ENCODE results near the gene FBXW7. TPM values are rescaled to one million over a fixed set of nuclear protein-coding genes. Genes with fewer than 3 reads are reported as not detected.

The FBXW7 gene
- polyA plus RNA-seq, 1 of the 3 experiments (the other 2 are of a cell fraction), result 7.7 TPM

- Histone ChIP-seq H3K9me3 (no peaks in the 10 kb centered on the region; the same call in 1 of the 2 replicates), H3K36me3 (replicated peaks in 1 of 2; ENCODE audit: control insufficient read depth in 1 of 2, insufficient read depth in 2 of 2, low read length in 1 of 2) (no peaks in the 10 kb centered on the region), H3K9ac (no peak overlapping the region), H3K4me1 (ENCODE audit: control insufficient read depth in 1 of 2, insufficient read depth in 2 of 2, low read depth in 1 of 2, low read length in 1 of 2) (peaks cover 0 to 12% of the 10 kb centered on the region in 2 experiments; a peak in 2 of 4 replicates), H3K4me2 (no peak overlapping the region), H2AFZ (ENCODE audit: low read depth) (no peak overlapping the region), H3K27me3 (ENCODE audit: insufficient read depth) (no peaks in the 10 kb centered on the region), H3F3A (replicated peaks; ENCODE audit: insufficient read depth) (no peaks in the 10 kb centered on the region), H3K4me3 (ENCODE audit: low read depth in 2 of 2, low read length in 1 of 2) (no peak overlapping the region), H4K20me1 (ENCODE audit: insufficient read depth) (no peaks in the 10 kb centered on the region), H3K9me2 (no peaks in the 10 kb centered on the region), H3K79me2 (ENCODE audit: insufficient read depth) (peaks cover 57% of the 10 kb centered on the region), H3K27ac (ENCODE audit: low read depth in 2 of 2, low read length in 1 of 2) (no peak overlapping the region)
- no peak for TF ChIP-seq RCOR1 (IDR thresholded peaks at IDR 0.05; ENCODE audit: low read length)
- no peak for TF ChIP-seq TCF12 (IDR thresholded peaks at IDR 0.05)
- ChIA-PET CTCF (interaction anchor here (0.7 to 1.0 kb wide), 2 partner anchors 13 to 164 kb away, joined by 3 read pairs; no protein-coding TSS in a partner anchor), POLR2A (no interaction called here)
- no peak for DNase-seq
- 97% methylated on average over 4 of the region's 4 CpGs for WGBS (ENCODE audit: low lambda C conversion rate)
Measured at GRCh38 chr4:152467101-152467500, 68.8 kb downstream of the FBXW7 start.

GRCh38 chr4:152464030-152464823 lies 71.7 kb downstream of the FBXW7 start:
- POLR2A ChIA-PET, result no interaction called here
- TF ChIP-seq RAD21 (IDR thresholded peaks at IDR 0.05; ENCODE audit: low read length) (no peak), POLR2AphosphoS5 (IDR thresholded peaks at IDR 0.05; ENCODE audit: low read depth, low read length) (no peak), USF1 (IDR thresholded peaks at IDR 0.05; ENCODE audit: borderline replicate concordance, low read depth) (no peak), YY1 (IDR thresholded peaks at IDR 0.05; ENCODE audit: low read depth) (no peak), RXRA (IDR thresholded peaks at IDR 0.05; ENCODE audit: borderline replicate concordance, low read depth) (no peak), JUND (IDR thresholded peaks at IDR 0.05) (no peak), NRF1 (IDR thresholded peaks at IDR 0.05; ENCODE audit: low read depth, low read length) (no peak), GABPA (IDR thresholded peaks at IDR 0.05; ENCODE audit: low read depth) (no peak), FOXJ3 (CRISPR knock-in tag; IDR thresholded peaks at IDR 0.05) (no peak), SIN3A (IDR thresholded peaks at IDR 0.05; ENCODE audit: borderline replicate concordance, low read depth, low read length) (no peak), ELF1 (IDR thresholded peaks at IDR 0.05) (no peak)
- Histone ChIP-seq H4K20me1 (ENCODE audit: insufficient read depth) (no peaks in the 10 kb centered on the region), H3K9me3 (no peaks in the 10 kb centered on the region), H3K27me3 (ENCODE audit: insufficient read depth) (no peaks in the 10 kb centered on the region), H3K4me1 (ENCODE audit: control insufficient read depth in 1 of 2, insufficient read depth in 2 of 2, low read depth in 1 of 2, low read length in 1 of 2) (peaks cover 2 to 12% of the 10 kb centered on the region in 2 experiments; a peak in 3 of 4 replicates), H3K9me2 (no peaks in the 10 kb centered on the region), H3K36me3 (replicated peaks in 1 of 2; ENCODE audit: control insufficient read depth in 1 of 2, insufficient read depth in 2 of 2, low read length in 1 of 2) (no peaks in the 10 kb centered on the region), H2AFZ (ENCODE audit: low read depth) (no peak overlapping the region), H3K27ac (ENCODE audit: low read depth in 2 of 2, low read length in 1 of 2) (no peak overlapping the region), H3F3A (replicated peaks; ENCODE audit: insufficient read depth) (no peaks in the 10 kb centered on the region), H3K4me2 (no peak overlapping the region), H3K9ac (no peak overlapping the region), H3K4me3 (ENCODE audit: low read depth in 2 of 2, low read length in 1 of 2) (no peak overlapping the region), H3K79me2 (ENCODE audit: insufficient read depth) (peaks cover 57% of the 10 kb centered on the region)
- CTCF ChIA-PET, result interaction anchor here (0.7 to 2.7 kb wide), 5 partner anchors 10 to 176 kb away, joined by 3 to 13 read pairs (median 4); no protein-coding TSS in a partner anchor
- DNase-seq, result no peak
- WGBS (ENCODE audit: low lambda C conversion rate), result 81% methylated on average over 5 of the region's 5 CpGs
